ENCODE data around the gene MYBBP1A.

The MYBBP1A gene

DNA sequence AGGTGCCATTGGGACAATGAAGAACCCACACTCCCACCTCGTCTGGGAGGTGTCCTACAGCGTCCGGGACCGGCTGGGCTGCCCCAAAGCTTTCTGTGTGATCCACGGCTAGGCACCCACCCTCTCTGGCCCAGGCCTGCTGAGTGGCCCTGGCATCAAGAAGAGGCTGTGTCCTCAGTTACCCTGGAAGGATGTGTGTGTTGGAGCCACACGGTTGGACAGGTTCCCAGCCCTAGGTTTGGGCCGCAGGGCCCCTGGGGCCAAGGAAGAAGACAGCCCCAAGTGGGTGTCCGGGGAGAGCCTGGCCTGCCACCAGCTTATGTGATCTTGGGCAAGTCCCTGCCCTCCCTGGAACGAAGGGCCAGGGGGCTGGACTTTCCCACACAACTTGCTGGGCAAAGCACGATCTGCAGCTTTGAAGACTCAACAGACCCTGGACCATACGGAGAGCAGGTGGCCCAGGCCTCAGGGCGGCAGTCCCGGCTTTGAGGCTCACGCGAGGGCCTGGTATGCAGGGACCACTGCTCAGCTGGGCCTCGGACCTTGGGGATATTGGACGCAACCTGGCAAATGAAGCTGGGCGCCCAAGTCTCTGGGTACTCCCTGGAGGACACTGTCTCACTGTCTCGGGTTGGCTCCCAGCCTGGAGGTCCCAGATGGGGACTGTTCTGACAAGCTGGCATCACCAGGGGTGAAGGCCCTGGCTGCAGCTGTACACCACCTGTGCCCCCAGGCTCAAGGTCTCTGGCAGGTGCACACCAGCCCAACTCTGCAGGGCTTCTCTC is 17.5 kb downstream of the MYBBP1A start:
- FAIRE-seq (no peak), DNase-seq (ENCODE audit: insufficient read length, low spot score) (no peak)

DNA sequence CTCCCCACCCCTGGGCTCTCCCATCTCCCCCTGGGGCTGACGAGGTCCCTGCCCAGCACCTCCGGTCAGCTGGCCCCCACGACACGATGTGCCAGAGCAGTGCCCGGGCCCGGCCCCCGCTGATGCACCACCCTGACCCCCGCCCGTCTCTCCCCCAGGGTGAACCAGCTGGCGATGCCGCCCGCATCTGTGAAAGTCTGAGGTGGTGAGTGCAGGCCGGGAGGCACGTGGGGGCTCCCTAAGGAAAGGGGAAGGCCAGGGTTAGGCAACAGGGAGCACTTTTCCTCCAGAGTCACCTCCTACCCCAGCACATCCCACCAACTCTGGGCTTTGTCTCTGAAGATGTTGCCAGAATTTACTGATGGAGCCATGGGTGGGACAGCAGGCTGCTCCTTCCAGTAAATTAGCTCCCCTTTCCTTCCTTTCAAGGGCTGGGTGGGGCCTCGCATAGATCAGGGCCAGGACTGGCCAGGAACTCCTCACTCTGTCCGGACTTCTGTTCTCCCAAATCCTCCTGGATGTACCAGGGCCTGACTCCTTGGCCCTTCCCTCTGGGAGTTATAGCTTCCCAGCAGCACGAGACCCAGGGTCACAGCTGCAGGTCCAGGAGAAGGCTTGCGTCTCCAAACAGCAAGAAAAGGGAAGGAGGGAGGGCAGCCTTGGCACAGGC is 18.3 kb downstream of the MYBBP1A start:
- no peak for DNase-seq (ENCODE audit: insufficient read length, low spot score)
- FAIRE-seq, result no peak

DNA sequence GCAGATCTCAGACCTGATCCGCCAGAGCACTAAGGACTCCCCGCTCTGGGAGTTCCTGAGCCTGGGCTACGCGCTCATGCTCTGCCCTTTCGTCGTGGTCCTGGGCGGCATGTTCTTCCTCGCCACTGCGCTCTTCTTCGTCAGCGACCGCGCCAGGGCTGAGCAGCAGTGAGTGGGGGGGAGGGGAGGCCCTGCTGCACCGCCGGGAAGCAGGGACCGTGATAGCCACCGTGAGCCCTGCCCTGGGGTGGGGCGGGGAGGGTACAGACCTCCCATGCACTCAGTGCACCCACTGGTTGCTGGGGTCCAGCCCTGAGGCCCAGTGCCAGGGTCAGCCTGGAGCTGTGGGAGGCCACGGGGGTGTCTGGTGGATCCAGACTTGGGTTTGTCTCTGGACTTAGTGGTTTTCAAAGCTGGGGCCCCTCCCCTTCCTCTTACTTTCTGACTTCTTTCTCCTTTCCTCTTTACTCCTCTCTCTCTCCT is 18.9 kb downstream of the MYBBP1A start:
- DNase-seq (ENCODE audit: insufficient read length, low spot score) (no peak), FAIRE-seq (no peak)

DNA sequence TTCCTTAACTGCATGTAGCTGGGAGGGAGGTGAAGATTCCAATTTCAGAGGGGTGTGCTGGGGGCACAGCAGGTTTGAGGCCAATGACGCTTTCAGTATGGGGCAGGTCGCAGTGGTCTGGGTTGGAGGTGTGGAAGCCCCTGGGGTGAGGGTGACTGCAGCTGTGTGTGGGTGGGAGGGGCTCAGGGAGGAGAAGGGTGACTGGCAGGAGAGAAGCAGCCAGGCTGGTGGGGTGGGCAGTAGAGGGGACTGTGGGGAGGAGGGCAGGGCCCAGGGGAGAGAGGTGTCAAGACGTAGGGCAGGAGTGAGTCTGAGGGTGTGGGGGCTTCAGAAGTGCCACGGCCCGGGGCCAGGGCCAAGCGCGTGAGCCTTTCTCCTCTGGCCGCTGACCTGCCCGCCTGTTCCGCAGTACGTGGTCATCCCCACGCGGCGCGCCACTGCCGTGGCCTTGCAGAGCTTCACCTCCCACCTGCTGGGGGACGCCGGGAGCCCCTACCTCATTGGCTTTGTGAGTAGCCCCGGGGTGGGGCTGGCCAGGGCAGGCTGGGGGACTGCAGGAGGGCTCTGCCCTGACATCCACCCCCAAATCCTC is 19.4 kb downstream of the MYBBP1A start:
- no peak for FAIRE-seq
- DNase-seq (ENCODE audit: insufficient read length, low spot score), result no peak

DNA sequence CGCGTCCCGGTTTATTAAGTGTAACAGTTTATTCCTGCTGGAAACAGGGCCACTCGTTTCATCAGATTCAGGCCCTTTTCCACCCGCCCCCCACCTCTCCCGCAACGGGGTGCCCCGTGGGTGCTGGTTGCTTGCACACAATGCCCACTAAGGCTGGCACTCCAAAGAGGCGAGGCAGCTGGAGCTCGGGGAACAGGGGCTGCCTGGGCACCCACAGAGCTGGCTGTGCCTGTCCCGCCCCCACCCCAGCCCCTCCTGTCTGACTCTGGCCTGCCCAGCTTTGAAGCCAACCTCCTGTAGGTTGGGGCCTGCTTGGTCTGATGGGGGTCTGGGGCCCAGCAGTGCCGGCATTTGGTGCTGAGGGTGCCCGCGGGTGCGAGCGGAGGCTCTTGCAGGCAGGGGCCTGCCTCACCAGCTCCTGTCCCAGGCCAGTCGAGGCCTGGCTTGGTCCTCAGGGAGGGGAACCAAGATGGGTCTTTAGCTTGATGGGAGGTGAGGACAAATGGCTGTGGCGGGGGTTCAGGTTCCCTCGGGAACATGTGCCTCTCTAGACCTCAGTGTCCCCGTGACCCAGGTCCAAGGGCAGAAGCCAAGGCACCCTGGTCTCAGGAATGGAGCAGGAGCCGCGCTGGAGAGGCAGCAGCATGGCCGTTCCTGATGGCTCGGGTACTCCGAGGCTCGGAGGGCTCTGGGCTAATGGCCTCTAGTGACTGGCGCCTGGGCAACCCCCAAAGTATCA is 20.1 kb downstream of the MYBBP1A start:
- FAIRE-seq (no peak), DNase-seq (ENCODE audit: insufficient read length, low spot score) (no peak)

DNA sequence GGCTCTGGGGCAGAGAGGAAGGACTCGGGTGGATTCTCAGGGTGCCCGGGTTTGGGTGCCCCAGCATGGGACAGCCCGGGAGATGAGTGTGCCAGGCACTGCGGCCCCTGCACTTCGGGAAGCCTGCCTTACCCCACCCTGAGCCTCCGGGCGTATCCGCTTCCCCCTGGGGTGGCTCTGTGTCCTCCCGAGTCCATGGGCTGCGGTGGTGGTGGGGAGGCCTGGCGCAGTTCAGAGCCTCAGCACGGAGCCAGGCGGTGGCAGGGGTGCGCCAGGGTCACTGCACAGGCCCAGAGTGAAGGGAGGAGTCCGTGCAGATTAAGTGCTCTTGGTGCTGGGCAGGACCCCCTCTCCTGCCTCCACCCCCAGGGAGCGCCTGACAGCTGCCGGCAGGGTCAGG is 20.7 kb downstream of the MYBBP1A start:
- DNase-seq (ENCODE audit: insufficient read length, low spot score), result no peak
- no peak for FAIRE-seq

DNA sequence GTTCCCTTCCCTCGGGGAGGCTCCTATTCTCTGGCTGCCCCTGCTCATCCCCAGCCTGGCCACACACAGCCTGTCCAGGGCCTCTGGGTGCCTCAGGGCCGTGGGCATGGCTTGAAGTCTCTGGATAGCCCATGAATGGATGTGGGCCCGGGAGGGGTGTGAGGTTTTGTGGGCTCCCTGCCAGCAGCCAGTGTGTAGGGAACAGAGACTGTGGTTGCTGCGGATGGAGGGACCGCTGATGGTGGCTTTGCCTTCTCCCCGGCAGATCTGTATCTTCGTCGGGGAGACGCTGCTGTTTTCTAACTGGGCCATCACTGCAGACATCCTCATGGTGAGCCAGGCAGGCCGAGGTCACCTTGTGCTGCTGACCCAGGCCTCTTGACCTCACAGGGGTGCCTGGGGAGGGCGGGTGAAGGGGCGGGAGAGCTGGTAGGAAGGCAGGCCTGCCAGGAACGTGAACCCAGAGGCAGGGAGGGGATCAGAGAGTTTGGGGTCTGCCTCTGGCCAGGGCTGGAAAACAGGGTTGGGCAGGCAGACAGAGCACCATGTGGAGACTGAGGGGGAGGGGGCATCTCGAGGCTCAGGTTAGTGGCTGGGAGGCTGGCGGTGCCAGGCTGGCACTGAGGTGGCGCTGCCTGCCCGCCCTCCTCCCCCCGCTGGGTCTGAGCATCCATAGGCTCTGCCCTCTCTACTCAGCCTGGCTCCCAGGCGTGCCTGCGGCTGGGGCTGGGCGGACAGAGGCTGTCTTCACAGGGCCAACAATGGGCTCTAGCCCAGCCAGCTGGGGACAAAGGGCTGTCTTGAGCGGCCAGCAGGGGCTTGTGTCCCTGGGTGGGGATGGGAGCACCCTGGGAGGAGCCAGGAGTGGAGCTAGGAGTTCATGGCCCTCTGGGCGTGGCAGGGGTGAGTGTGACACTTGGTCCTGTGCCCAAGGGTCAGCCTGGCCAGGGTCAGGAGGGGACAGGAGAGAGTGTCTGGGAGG is 21.4 kb downstream of the MYBBP1A start:
- DNase-seq (ENCODE audit: insufficient read length, low spot score) (no peak), FAIRE-seq (no peak)

DNA sequence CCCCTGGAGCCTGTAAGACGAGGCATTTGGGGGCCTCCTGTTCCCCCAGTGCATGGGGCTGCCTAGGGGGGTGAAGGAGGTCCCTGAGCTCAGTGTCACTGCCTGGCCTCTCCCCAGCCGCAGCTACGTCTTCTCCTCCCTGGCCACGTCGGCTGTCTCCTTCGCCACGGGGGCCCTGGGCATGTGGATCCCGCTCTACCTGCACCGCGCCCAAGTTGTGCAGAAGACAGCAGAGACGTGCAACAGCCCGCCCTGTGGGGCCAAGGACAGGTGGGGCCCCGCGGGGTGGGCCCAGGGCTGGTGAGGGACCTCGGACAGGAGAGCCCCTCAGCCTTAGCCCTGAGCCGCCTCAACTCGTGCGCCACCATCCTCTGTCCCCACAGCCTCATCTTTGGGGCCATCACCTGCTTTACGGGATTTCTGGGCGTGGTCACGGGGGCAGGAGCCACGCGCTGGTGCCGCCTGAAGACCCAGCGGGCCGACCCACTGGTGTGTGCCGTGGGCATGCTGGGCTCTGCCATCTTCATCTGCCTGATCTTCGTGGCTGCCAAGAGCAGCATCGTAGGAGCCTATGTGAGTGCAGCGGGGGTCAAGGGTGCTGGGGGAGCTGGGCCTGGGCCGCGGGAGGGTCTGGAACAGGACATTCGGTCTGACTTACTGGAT is 22.2 kb downstream of the MYBBP1A start:
- no peak for FAIRE-seq
- no peak for DNase-seq (ENCODE audit: insufficient read length, low spot score)

DNA sequence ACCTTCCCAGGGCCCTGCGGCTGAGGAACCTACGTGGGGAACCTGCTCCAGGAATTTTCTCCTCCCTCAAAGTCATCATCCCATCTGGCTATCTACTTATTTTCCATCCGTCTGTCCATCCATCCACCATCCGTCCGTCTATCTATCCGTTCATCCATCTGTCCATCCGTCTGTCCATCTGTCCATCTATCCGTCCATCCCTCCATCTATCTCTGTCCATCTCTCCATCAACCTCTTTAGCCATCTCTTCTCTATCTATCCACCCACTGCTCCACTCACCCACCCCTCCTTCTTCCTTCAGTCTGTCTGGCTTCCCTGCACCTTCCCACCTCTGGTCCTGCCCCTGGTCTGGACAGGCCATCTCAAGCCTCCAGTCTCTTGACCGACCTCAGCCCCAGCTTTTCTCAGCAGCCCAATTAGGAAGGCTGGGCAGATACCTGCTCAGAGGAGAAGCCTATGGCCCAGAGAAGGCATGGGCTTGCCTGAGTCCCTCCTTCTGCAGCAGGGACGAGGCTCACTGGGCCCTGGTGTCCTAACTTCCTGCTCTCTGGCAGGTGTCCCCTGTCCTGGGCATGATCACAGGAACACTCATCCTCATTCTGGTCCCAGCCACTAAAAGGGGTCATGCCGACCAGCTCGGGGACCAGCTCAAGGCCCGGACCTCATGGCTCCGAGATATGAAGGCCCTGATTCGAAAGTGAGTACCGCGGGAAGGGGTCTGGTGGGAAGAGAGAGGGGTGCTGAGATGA is 23.0 kb downstream of the MYBBP1A start:
- FAIRE-seq (no peak), DNase-seq (ENCODE audit: insufficient read length, low spot score) (no peak)

DNA sequence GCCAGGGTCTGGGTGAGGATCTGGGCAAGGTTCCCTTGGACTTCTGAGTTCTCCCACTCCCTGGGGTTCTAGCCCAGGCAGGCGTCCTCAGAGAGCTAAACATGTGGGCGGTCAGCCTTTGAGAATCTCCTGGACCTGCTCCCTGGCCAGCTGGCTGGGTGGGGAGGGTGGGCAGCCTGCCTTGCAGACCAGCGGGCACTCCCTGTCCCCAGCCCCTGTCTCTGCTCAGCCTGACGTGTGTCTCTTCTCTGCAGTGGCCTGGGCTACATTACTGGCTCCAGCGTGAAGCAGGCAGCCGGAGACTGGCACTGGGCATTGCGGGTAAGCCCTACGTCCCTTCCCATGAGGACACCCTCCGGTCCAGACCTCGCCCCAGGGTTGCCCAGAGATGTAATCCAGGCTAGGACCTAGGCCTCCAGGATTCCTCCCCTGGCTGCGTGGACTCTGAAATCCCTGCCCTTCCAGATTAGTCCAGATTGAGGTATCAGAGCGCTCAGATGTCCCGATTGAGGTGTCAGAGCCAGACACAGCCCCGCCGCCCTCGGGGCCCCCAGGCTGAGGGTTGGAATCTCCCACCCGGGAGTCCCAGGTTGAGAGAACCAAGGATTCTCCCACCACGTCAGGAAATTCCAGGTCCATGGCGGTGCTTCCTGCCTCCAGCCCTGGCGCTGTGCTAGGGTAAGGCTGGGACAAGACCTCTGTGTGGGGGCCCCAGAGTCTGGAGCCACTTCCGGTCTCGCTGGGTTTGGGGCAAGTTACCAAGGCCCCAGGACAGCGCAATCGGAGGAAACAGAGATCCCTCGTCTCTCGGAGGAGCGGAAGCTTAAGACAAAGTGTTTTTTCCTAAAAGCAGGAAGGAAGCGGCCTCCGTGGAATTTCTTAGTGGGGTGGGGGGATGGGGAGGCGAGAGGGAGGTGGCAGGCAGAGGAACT is 24.1 kb downstream of the MYBBP1A start:
- DNase-seq (ENCODE audit: insufficient read length, low spot score) (no peak), FAIRE-seq (no peak)

DNA sequence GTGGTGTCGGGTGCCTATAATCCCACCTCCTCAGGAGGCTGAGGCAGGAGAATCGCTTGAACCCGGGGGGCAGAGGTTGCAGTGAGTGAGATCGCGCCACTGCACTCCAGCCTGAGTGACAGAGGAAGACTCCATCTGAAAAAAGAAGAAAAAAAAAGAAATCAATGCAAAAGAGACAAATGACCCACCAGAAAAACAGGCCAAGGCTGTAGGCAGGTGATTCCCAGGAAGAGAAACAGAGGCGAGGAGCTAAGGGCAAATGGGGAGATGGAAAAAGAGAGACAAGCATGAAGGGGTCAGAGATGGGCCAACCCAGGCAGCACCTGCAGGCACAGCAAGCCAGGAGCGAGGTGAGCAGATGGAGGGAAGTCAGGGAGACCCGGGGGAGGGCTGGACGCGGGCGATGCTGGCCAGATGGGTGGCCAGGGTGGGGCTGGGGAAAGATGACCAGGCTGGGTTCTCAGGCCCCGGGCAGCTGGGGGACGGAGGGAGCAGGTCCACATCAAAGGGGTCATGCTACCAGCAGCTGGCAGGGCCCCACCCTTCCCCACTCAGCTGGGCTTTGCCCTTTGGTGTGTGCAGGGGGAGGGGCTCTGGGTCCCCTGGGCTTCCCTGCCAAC is 25.5 kb downstream of the MYBBP1A start:
- FAIRE-seq, result no peak
- no peak for DNase-seq (ENCODE audit: insufficient read length, low spot score)

DNA sequence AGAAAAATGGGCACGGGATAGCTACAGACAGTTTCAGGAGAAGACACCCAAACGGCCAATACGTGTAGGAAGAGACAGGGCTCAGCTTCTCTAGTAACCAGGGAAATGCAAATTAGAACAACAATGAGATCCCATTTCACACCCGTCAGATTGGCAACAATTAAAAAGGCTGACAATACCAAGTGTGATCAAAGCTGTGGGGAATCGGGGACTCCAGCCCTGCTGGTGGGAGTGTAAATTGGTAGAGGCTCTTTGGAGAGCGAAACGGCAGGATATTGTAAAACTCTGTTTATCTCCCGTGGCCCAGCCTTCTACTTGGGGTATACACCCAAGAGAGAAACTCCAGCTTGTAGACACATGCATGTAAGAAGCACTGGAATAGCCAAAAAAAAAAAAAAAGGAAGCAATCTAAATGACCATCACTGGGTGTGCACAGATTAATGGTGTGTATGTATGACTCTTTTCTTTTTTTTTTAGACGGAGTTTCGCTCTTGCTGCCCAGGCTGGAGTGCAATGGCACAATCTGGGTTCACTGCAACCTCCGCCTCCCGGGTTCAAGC is 27.5 kb downstream of the MYBBP1A start:
- DNase-seq (ENCODE audit: insufficient read length, low spot score) (no peak), FAIRE-seq (no peak)

DNA sequence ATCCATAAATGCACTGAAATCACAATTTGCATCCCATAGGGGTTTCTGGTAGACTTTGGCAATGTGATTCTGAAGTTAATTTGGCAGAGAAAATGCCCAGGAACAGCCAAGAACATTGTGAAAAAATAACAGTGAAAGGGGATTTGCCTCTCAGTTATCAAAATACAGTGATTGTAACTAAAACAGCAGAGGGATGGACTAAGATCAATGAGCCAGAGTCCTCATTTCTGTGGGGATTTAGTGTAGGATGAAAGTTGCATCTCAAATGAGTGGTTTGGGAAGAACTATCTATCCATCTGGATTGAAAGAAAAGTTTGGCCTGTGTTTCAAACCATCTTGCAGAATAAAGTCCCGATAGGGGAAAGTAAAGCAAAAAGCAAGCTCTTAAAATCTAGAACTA is 28.1 kb downstream of the MYBBP1A start:
- DNase-seq (ENCODE audit: insufficient read length, low spot score) (no peak), FAIRE-seq (no peak)

DNA sequence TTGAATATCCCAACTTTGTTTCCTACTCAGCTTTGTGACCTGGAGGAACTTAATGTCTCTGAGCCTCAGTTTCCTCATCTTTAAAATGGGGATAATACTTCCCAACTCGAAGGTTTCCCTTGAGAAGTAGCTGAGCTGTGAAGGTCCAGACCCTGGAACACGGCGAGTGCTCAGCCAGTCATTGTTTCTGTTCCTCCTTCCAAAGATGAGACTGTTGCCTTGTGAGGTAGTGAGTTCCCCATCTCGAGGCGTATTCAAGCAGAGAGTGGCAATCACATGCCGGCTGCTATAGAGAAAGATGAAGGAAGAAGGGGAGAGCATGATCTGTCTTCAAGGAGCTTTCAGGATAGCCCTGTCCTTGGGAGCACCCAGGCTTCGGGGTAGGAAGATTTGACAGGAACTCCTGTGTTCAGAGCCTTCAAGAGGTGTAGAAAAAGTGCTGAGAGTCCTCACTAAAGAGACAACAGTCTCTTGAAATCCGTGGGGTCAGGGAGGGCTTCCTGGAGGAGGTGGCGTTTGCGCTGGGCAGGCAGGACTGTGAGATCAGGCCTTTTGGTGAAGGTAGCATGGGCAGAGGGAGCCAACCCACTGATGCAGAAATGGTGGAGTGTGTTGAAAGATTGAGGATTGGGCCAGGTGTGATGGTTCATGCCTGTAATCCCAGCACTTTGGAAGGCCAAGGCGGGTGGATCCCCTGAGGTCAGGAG is 29.3 kb downstream of the MYBBP1A start:
- no peak for FAIRE-seq

DNA sequence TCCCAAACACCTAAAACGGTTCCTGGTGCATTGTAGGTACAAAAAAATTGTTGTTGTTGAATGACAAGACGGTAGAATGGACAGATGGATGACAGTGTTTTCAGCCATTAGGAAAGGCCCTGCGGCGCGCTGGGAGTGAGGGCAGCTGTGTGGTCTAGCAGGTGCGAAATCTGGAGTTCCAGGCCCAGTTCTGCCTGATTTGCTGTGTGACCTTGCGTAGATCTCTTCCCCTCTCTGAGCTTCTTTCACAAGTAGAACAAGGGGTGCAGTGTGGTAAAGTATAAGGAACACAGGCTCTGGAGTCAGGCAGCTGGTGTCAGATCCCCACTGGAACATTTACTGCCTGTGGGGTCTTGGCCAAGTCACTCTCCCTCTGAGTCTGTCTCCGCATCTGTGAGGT is 31.2 kb downstream of the MYBBP1A start:
- FAIRE-seq (no peak), DNase-seq (ENCODE audit: insufficient read length, low spot score) (no peak)

More for the DNA sequence above, 29.3 kb downstream of the MYBBP1A start:
- DNase-seq (ENCODE audit: insufficient read length, low spot score), result no peak

DNA sequence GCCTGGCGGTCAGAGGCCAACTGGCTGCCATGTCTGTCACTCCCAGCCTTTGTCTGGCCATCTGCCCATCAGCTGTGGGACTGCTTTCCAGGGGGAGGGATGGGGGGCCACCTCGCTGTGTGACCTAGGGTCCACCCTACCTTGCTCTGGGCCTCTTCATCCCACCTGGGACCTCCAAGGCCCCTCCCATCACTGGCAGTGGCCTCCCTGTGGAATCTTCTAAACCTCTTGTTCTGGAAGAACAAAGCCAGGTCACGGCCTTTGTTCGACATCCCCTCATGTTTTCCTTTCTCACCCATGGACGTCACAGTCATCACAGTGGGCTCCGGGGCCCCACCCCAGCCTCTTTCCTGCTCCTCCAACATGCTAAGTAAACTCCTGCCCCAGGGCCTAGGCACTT is 32.5 kb downstream of the MYBBP1A start:
- no peak for FAIRE-seq
- DNase-seq (ENCODE audit: insufficient read length, low spot score), result no peak

Data from GM19239 (cell line).